K562 treated with DMSO at 1 percent for 24 hours (cell line): ENCODE data around the gene C2CD4A. TPM values are rescaled to one million over a fixed set of nuclear protein-coding genes. Genes with fewer than 3 reads are reported as not detected.

ENCODE experiments used
- total RNA-seq: library from RNA; unstranded; fragments of 300-600 nt; gene quantifications from 2 replicates; pipeline ENCODE4 v1.2.3, GENCODE V29; 2022; ENCODE audit warnings: low read depth; ENCODE audit not compliant: insufficient read depth

Gene C2CD4A
- not detected in 2 replicates for total RNA-seq

DNA sequence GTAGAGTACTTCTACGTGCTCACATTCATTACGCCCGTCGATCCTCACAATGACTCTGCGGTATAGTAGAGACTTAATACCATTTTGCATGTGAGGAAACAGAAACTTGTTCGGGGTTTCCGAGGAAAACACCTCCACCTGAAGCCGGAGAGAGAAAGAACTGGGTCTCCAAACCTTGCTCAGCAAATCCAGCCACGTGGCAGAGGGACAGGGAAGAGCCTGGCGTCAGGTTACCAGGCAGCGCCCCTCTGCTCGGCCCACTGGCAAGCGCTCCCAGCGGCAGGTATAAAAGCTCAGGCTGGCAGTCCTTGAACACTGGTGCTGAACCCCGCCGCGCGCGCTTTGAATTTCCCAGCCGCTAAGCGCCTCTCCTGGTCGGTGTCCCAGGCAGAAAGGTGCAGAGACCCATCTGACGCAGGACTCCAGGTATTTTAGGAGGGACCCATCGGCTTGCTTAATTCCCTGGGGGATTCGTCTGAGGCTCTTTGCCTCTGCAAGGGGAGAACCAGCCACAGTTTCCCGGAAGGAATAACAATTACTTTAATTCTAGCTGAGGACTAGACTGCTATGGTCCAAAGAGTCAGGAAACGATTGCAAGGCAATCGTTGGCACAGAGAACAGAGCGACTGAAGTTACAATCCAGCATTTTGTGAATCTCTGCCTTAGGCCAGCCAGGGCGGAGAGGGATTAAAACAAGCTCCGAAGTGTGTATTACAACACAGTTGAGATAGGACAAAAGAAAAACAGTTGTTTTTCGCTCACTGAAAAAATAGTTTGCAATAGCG lies at the start of gene C2CD4A:
Gene C2CD4A, plus strand, starts transcription at position 315 of the 785 bp plus-strand sequence. CDS start 637 bp downstream, outside the sequence.

GRCh38 chr15:62060113-62060895 lies 6.5 kb upstream of the C2CD4A start, which contains the start of gene VPS13C:
Gene VPS13C (minus strand): TSS chr15:62060447. CDS start chr15:62060374, 73 bp downstream.

Other genes with a start within 250 kb of the C2CD4A start
- 8.4 and 9.0 TPM in 2 replicates for gene VPS13C, start 6.5 kb upstream of the C2CD4A start, total RNA-seq
- 0.87 and 1.00 TPM in 2 replicates for gene C2CD4B, start 98.3 kb downstream of the C2CD4A start, total RNA-seq